GM12878 (cell line): ENCODE data around the gene NCAM1. TPM values are rescaled to one million over a fixed set of nuclear protein-coding genes. Genes with fewer than 3 reads are reported as not detected.

ENCODE experiments used
- BHLHE40 ChIP-seq, 2 experiments: fragments of 450-650 bp in 1 of 2; IDR thresholded peaks; 2 replicates each; pipeline ENCODE4 v1.6.1; 2011 to 2017; ENCODE audit warnings: low read depth in 2 of 2, borderline replicate concordance in 1 of 2, improper control_type of control experiment in 1 of 2, low read length in 1 of 2, mild to moderate bottlenecking in 1 of 2
- EZH2 ChIP-seq: IDR thresholded peaks from 2 replicates; pipeline ENCODE4 v1.6.1; 2012; ENCODE audit warnings: low read depth, mild to moderate bottlenecking, control low read depth, inconsistent platforms, low read length, borderline replicate concordance; ENCODE audit not compliant: control insufficient read depth
- IRF4 ChIP-seq: IDR thresholded peaks from 2 replicates; pipeline ENCODE4 v1.6.1; 2011; ENCODE audit warnings: low read depth, low read length
- REST ChIP-seq: IDR thresholded peaks from 2 replicates; pipeline ENCODE4 v1.6.1; 2012; ENCODE audit warnings: mild to moderate bottlenecking, low read depth, low read length
- SKIL ChIP-seq: fragments of 450-650 bp; IDR thresholded peaks from 2 replicates; pipeline ENCODE4 v1.6.1; 2017; ENCODE audit warnings: mild to moderate bottlenecking, low read depth, inconsistent platforms; ENCODE audit not compliant: poor library complexity, severe bottlenecking
- ZBED1 ChIP-seq: IDR thresholded peaks from 2 replicates; pipeline ENCODE4 v1.6.1; 2016; ENCODE audit warnings: borderline replicate concordance
- ZBTB4 ChIP-seq: fragments of 450-650 bp; formaldehyde crosslinking; IDR thresholded peaks from 2 replicates; pipeline ENCODE4 v1.4.0; 2022; ENCODE audit warnings: mild to moderate bottlenecking, moderate library complexity
- polyA plus RNA-seq, 11 experiments: library from polyadenylated mRNA; depleted of rRNA in 4 of 11; unstranded in 6 of 11; stranded (reverse) in 5 of 11; fragments of >200 nt; fragmentation: Nextera tagmentation in 4 of 11; fragmentation: Illumina TruSeq in 1 of 11; extraction: Ambion mirVana in 4 of 11; extraction: Trizol in 1 of 11; gene quantifications; 1 replicate in 1 of 11; 2 replicates in 10 of 11; pipeline versions ENCODE4 v1.2.1 to v1.2.3, GENCODE V29; 2011 to 2016; ENCODE audit warnings: inconsistent platforms in 2 of 11, missing spikeins in 2 of 11, low read depth in 1 of 11
- total RNA-seq, 4 experiments: library from RNA; depleted of rRNA in 3 of 4; stranded (reverse); fragments of >200 nt in 3 of 4; fragmentation: Illumina TruSeq in 1 of 4; extraction: Trizol in 1 of 4; gene quantifications; 2 replicates each; pipeline versions ENCODE4 v1.2.1 to v1.2.3, GENCODE V29; 2013 to 2021

Gene NCAM1
- total and polyA plus RNA-seq, 10 of the 15 experiments (the other 5 are each of a cell fraction or from before 2014, with no cell fraction given): 0.10 to 0.23 (median 0.11) TPM; not detected in 7

GRCh38 chr11:113248702-113249490, 287.7 kb downstream of the NCAM1 start (continued):
- TF ChIP-seq SKIL (no peak), EZH2 (no peak), IRF4 (no peak), REST (no peak), ZBED1 (no peak), BHLHE40 (IDR thresholded peaks at IDR 0.05; ENCODE audit: borderline replicate concordance in 1 of 2, low read depth in 2 of 2, low read length in 1 of 2) (no peak), ZBTB4 (no peak)
